Measurements from ENCODE around the gene TIMP3.
"Not testable (repeated sequence)": the region's sequence is repeated elsewhere in the genome, so short reads cannot be mapped to it uniquely, and the experiment has no call there.

The TIMP3 gene

GRCh38 chr22:32801537-32802236, at the start of gene TIMP3:
Gene TIMP3, plus strand, starts transcription at chr22:32801705. Its CDS starts 297 bp downstream, at chr22:32802002.
- Histone ChIP-seq H3K9me3 (ENCODE audit: control insufficient read depth in 2 of 2, low read length in 2 of 2) (no peaks in the 10 kb centered on the region), H3K4me3 (ENCODE audit: low read length in 2 of 2) (peak within 1 kb of the TSS; percentile 90 to 93), H3K27me3 (ENCODE audit: control insufficient read depth in 1 of 2, insufficient read depth in 2 of 2, low read length in 2 of 2) (no peaks in the 10 kb centered on the region), H3K27ac (ENCODE audit: low read length) (peak within 1 kb of the TSS; percentile 96), H3K36me3 (ENCODE audit: control insufficient read depth in 2 of 2, insufficient read depth in 2 of 2, low read length in 2 of 2) (peaks cover 0 to 3% of the 10 kb centered on the region in 2 donors), H3K4me1 (ENCODE audit: control insufficient read depth, insufficient read depth, low read length) (peaks cover 47% of the 10 kb centered on the region), H3K9ac (ENCODE audit: low read length in 2 of 2) (peak within 1 kb of the TSS; percentile 84 to 91)

GRCh38 chr22:32752326-32752725, 49.2 kb upstream of the TIMP3 start:
- no peaks in the 10 kb centered on the region for H3K9me3 ChIP-seq (ENCODE audit: control insufficient read depth in 2 of 2, low read length in 2 of 2)
- H3K27ac ChIP-seq (ENCODE audit: low read length): no peak overlapping the region
- no peak overlapping the region for H3K4me3 ChIP-seq (ENCODE audit: low read length in 2 of 2)

GRCh38 chr22:32752816-32753520, 48.5 kb upstream of the TIMP3 start:
- Histone ChIP-seq H3K4me1 (ENCODE audit: control insufficient read depth, insufficient read depth, low read length) (no peaks in the 10 kb centered on the region), H3K9me3 (ENCODE audit: control insufficient read depth in 2 of 2, low read length in 2 of 2) (no peaks in the 10 kb centered on the region), H3K36me3 (ENCODE audit: control insufficient read depth in 2 of 2, insufficient read depth in 2 of 2, low read length in 2 of 2) (no peaks in the 10 kb centered on the region), H3K27ac (ENCODE audit: low read length) (no peak overlapping the region), H3K4me3 (ENCODE audit: low read length in 2 of 2) (no peak overlapping the region), H3K9ac (ENCODE audit: low read length in 2 of 2) (no peak overlapping the region), H3K27me3 (ENCODE audit: control insufficient read depth in 1 of 2, insufficient read depth in 2 of 2, low read length in 2 of 2) (no peaks in the 10 kb centered on the region)

More at GRCh38 chr22:32752326-32752725, 49.2 kb upstream of the TIMP3 start:
- no peaks in the 10 kb centered on the region for H3K27me3 ChIP-seq (ENCODE audit: control insufficient read depth in 1 of 2, insufficient read depth in 2 of 2, low read length in 2 of 2)
- H3K36me3 ChIP-seq (ENCODE audit: control insufficient read depth in 2 of 2, insufficient read depth in 2 of 2, low read length in 2 of 2): no peaks in the 10 kb centered on the region
- no peak overlapping the region for H3K9ac ChIP-seq (ENCODE audit: low read length in 2 of 2)
- H3K4me1 ChIP-seq (ENCODE audit: control insufficient read depth, insufficient read depth, low read length): no peaks in the 10 kb centered on the region

DNA sequence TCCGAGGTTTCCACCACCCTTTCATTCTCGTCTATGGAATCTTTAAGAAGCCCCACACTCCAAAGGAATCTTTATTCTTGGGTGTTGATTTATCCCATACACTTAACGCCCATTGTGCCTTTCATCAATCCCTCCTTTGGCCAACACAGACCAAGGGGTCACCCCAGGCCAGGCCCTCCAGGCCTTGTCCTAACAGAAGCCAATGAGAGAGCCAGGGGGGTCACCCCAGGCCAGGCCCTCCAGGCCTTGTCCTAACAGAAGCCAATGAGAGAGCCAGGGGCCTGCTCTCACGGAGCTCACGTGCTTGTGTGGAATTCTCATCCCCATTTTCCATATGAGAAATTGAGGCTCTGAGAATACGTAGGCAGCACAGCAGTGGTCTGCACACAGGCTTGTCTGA, 47.9 kb upstream of the TIMP3 start:
- no peaks in the 10 kb centered on the region for H3K4me1 ChIP-seq (ENCODE audit: control insufficient read depth, insufficient read depth, low read length)
- H3K4me3 ChIP-seq (ENCODE audit: low read length in 2 of 2): no peak overlapping the region
- no peaks in the 10 kb centered on the region for H3K36me3 ChIP-seq (ENCODE audit: control insufficient read depth in 2 of 2, insufficient read depth in 2 of 2, low read length in 2 of 2)
- no peak overlapping the region for H3K9ac ChIP-seq (ENCODE audit: low read length in 2 of 2)
- no peak overlapping the region for H3K27ac ChIP-seq (ENCODE audit: low read length)
- H3K27me3 ChIP-seq (ENCODE audit: control insufficient read depth in 1 of 2, insufficient read depth in 2 of 2, low read length in 2 of 2): no peaks in the 10 kb centered on the region
- no peaks in the 10 kb centered on the region for H3K9me3 ChIP-seq (ENCODE audit: control insufficient read depth in 2 of 2, low read length in 2 of 2)

DNA sequence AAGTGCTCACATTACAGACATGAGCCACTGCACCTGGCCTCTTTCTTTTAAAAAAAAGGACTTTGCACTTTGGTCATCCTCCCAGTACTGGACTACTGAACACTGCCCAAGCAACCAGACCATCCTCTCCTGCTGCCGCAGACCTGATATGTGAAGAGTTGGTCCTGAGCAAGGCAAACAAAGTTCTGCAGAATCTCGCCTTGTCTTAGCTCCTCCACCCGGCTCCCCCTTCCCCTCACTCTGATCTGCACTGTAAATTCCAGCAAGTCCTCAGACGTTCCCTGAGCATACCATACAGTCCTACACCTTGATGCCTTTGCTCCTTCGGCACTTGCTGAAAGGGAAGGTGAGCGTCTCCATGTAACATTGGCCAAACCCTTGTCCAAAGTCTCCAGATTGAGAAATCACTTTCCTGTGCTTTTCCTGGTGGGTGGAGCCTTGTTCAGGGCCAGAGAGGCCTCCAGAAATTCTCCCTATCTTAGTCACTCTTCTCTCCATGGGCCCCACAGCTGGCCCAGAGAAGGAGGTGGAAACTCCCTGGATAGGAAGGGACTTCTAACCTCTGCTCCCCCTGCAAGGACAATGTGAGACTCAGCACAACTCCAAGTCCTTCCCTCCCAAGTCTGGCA, 47.0 kb upstream of the TIMP3 start:
- H3K27me3 ChIP-seq (ENCODE audit: control insufficient read depth in 1 of 2, insufficient read depth in 2 of 2, low read length in 2 of 2): no peaks in the 10 kb centered on the region
- H3K36me3 ChIP-seq (ENCODE audit: control insufficient read depth in 2 of 2, insufficient read depth in 2 of 2, low read length in 2 of 2): no peaks in the 10 kb centered on the region
- no peaks in the 10 kb centered on the region for H3K4me1 ChIP-seq (ENCODE audit: control insufficient read depth, insufficient read depth, low read length)
- no peaks in the 10 kb centered on the region for H3K9me3 ChIP-seq (ENCODE audit: control insufficient read depth in 2 of 2, low read length in 2 of 2)
- no peak overlapping the region for H3K27ac ChIP-seq (ENCODE audit: low read length)
- no peak overlapping the region for H3K9ac ChIP-seq (ENCODE audit: low read length in 2 of 2)
- no peak overlapping the region for H3K4me3 ChIP-seq (ENCODE audit: low read length in 2 of 2)

GRCh38 chr22:32757086-32757762, 44.3 kb upstream of the TIMP3 start:
- H3K27ac ChIP-seq (ENCODE audit: low read length); H3K27me3 ChIP-seq (ENCODE audit: control insufficient read depth in 1 of 2, insufficient read depth in 2 of 2, low read length in 2 of 2); H3K9me3 ChIP-seq (ENCODE audit: control insufficient read depth in 2 of 2, low read length in 2 of 2); H3K4me1 ChIP-seq (ENCODE audit: control insufficient read depth, insufficient read depth, low read length); H3K4me3 ChIP-seq (ENCODE audit: low read length in 2 of 2); H3K36me3 ChIP-seq (ENCODE audit: control insufficient read depth in 2 of 2, insufficient read depth in 2 of 2, low read length in 2 of 2); H3K9ac ChIP-seq (ENCODE audit: low read length in 2 of 2): not testable (repeated sequence)

- H3K27ac ChIP-seq (ENCODE audit: low read length): no peak overlapping the region
- no peaks in the 10 kb centered on the region for H3K4me1 ChIP-seq (ENCODE audit: control insufficient read depth, insufficient read depth, low read length)
- no peak overlapping the region for H3K4me3 ChIP-seq (ENCODE audit: low read length in 2 of 2)
- no peaks in the 10 kb centered on the region for H3K36me3 ChIP-seq (ENCODE audit: control insufficient read depth in 2 of 2, insufficient read depth in 2 of 2, low read length in 2 of 2)
- no peaks in the 10 kb centered on the region for H3K9me3 ChIP-seq (ENCODE audit: control insufficient read depth in 2 of 2, low read length in 2 of 2)
- no peaks in the 10 kb centered on the region for H3K27me3 ChIP-seq (ENCODE audit: control insufficient read depth in 1 of 2, insufficient read depth in 2 of 2, low read length in 2 of 2)
- no peak overlapping the region for H3K9ac ChIP-seq (ENCODE audit: low read length in 2 of 2)
These were observed 42.6 kb upstream of the TIMP3 start for GRCh38 chr22:32758866-32759385.

GRCh38 chr22:32760396-32760795, 41.1 kb upstream of the TIMP3 start:
- no peak overlapping the region for H3K4me3 ChIP-seq (ENCODE audit: low read length in 2 of 2)
- no peak overlapping the region for H3K27ac ChIP-seq (ENCODE audit: low read length)
- H3K9me3 ChIP-seq (ENCODE audit: control insufficient read depth in 2 of 2, low read length in 2 of 2): no peaks in the 10 kb centered on the region
- H3K27me3 ChIP-seq (ENCODE audit: control insufficient read depth in 1 of 2, insufficient read depth in 2 of 2, low read length in 2 of 2): no peaks in the 10 kb centered on the region
- peaks cover 5% of the 10 kb centered on the region for H3K4me1 ChIP-seq (ENCODE audit: control insufficient read depth, insufficient read depth, low read length)
- no peak overlapping the region for H3K9ac ChIP-seq (ENCODE audit: low read length in 2 of 2)
- H3K36me3 ChIP-seq (ENCODE audit: control insufficient read depth in 2 of 2, insufficient read depth in 2 of 2, low read length in 2 of 2): no peaks in the 10 kb centered on the region

DNA sequence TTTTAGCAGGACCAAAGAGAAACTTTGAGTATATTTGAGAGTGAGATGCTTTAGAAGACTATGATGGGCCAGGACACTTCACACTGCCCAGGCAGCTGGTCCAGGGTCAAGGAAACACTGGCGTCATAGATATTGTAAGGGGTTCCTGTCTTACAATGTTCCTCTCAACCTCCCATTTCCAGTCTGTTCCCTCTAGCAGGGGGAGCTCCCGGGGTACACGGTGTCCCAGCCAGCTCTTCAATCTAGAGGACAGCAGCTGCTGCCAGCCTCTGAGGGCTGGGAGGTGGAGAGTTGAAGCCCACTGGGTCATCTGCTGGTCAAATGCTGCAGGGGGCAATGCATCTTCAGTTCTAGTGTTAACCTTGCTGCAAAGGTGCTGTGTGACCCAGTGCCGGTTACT, 40.7 kb upstream of the TIMP3 start:
- Histone ChIP-seq H3K4me3 (ENCODE audit: low read length in 2 of 2) (no peak overlapping the region), H3K27ac (ENCODE audit: low read length) (no peak overlapping the region), H3K27me3 (ENCODE audit: control insufficient read depth in 1 of 2, insufficient read depth in 2 of 2, low read length in 2 of 2) (no peaks in the 10 kb centered on the region), H3K9me3 (ENCODE audit: control insufficient read depth in 2 of 2, low read length in 2 of 2) (no peaks in the 10 kb centered on the region), H3K4me1 (ENCODE audit: control insufficient read depth, insufficient read depth, low read length) (peaks cover 7% of the 10 kb centered on the region), H3K36me3 (ENCODE audit: control insufficient read depth in 2 of 2, insufficient read depth in 2 of 2, low read length in 2 of 2) (no peaks in the 10 kb centered on the region), H3K9ac (ENCODE audit: low read length in 2 of 2) (no peak overlapping the region)

GRCh38 chr22:32761251-32761903, 40.1 kb upstream of the TIMP3 start:
- Histone ChIP-seq H3K36me3 (ENCODE audit: control insufficient read depth in 2 of 2, insufficient read depth in 2 of 2, low read length in 2 of 2) (no peaks in the 10 kb centered on the region), H3K27me3 (ENCODE audit: control insufficient read depth in 1 of 2, insufficient read depth in 2 of 2, low read length in 2 of 2) (no peaks in the 10 kb centered on the region), H3K4me1 (ENCODE audit: control insufficient read depth, insufficient read depth, low read length) (peaks cover 7% of the 10 kb centered on the region), H3K4me3 (ENCODE audit: low read length in 2 of 2) (no peak overlapping the region), H3K27ac (ENCODE audit: low read length) (no peak overlapping the region), H3K9me3 (ENCODE audit: control insufficient read depth in 2 of 2, low read length in 2 of 2) (peaks cover 0 to 3% of the 10 kb centered on the region in 2 donors), H3K9ac (ENCODE audit: low read length in 2 of 2) (no peak overlapping the region)
